DMS153 treated with DMSO at 0.1 percent for 48 hours (cell line): ENCODE results near the gene FLYWCH2.
"Not testable (repeated sequence)": the region's sequence is repeated elsewhere in the genome, so short reads cannot be mapped to it uniquely, and the experiment has no call there.

Experiments
- DNase-seq: peaks from one replicate; lab custom pipeline; 2025; ENCODE audit not compliant: unreplicated experiment; lab: John Stamatoyannopoulos, UW

FLYWCH2 gene

DNA sequence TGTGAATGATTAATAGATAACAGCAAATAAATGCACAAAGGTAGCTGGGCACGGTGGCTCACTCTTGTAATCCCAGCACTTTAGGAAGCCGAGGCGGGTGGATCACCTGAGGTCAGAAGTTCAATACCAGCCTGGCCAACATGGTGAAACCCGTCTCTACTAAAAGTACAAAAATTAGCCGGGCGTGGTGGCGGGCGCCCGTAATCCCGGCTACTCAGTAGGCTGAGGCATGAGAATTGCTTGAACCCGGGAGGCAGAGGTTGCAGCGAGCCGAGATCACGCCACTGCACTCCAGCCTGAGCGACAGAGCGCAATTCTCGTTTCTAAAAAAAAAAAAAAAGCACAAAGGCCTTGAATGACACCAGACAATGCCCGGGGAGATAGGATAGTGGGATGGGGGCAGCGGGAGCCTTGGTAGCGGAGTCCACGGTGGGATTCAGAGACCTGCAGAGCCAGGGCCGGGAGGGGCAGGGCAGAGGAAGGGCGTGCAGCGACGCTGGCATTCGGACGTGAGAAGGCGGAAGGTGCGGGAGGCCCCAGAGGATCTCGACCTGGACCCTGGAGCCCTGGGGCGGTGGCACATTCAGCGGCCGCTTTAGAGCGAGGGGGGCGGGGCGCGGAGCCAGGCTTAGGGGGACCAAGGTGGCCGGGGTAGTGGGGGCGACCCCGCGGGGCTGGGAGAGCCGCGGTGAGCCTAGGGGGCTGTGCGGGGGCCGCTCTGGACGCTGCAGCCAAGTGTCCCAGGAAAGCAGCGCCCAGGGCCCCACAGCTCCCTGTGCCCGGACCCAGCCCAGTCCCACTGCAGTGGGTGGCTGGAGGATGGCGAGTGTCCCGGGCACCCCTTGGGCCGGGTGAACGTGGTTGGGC is 999 bp upstream of the FLYWCH2 start:
- DNase-seq, result no peak

DNA sequence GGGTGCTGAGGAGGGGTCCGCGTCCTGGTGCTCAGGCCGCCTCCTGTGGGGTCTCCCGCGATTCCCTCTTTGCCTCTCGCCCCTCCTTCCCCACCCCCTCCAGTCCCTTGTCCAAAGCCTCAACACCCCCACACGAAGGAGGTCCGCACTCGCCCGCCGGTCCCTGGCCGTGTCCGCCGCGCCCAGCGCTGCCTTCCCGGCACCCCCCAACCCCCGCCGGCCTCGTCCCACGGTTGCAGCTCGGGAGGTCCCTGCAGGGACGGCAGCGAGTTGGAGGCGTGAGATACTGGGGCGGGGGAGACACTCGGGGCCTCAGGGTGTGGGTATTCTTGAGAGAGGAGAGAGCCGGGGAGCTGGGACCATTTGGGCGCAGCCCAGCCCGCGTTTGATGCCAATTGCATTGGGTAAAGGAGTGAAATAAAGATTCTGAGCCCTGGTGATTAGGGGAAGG is 468 bp downstream of the FLYWCH2 start:
- DNase-seq, result no peak

DNA sequence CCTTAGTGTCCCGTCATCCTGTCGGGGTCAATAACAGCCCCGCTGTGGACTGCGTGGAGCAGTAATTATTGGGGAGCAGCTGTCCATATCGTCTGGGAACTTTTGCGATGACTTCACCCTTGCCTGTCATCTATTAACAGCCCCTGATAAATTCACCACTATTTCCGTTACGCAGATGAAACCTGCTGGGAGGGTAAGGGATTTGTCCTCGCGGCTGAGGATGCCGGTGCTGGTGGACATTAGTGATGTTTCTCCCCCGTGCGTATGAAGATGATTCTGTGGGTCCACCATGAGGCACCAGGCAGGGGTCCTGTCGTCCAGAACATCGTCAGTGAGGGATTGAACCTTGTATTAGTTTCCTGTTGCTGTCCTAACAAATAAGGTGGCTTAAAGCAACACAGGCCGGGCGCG is 1.0 kb downstream of the FLYWCH2 start:
- DNase-seq, result no peak

DNA sequence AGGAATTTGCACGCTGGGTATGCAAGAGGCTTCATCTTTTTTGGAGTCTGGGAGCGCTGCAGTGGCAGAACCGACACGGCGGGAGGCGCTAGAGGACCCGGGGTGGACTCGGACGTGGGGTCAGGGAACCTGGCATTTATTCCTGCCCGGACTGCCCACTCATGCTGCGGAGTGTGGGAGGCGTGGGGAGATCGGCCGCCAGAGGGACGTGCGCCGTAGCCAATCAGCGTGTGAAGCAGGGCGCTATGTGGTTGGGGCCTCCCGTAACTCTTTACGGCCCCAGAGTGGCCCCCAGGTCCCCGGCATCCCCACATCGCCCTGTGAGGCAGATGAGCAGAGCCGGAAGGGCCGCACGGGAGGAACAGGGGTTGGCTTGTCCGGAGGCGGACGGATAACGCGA is 11.2 kb downstream of the FLYWCH2 start:
- DNase-seq, result no peak

GRCh38 chr16:2895813-2896212 is 12.8 kb downstream of the FLYWCH2 start:
- no peak for DNase-seq

DNA sequence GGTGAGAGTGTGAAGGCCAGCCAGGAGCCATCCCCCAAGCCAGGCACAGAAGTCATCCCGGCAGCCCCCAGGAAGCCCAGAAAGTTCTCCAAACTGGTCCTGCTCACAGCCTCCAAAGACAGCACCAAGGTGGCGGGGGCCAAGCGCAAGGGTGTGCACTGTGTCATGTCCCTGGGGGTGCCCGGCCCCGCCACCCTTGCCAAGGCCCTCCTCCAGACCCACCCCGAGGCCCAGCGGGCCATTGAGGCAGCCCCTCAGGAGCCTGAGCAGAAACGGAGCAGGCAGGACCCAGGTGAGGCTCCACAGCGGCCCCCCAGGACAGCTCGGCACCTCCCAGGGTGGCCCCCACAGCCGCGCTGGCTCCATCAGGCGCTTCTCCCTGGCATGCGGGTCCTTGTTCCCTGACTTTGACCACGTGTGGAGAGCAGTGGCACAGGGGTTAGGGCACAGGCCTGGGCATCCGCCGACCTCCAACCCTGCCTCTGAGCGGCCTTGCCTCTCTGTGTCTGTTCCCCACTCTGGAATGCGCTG is 13.5 kb downstream of the FLYWCH2 start:
- DNase-seq, result no peak

DNA sequence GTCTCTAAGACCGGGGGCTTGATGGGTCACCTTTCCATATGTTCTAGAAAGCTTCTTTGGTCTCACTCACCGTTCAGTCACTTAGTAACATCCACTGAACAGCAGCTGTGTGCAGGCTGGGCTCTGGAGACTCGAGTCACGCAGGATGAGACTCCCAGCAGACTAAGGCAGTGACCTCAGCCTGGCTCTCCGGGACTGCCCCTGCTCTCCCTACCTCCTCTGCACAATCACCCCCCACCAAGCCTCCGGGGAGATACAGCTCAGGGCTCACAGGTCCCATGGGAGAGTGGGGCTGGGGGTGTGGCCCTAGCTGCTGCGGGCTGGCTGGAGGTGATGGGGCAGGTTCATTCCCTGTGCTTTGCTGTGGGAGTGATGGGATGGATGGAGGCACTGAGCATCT is 14.1 kb downstream of the FLYWCH2 start:
- no peak for DNase-seq

DNA sequence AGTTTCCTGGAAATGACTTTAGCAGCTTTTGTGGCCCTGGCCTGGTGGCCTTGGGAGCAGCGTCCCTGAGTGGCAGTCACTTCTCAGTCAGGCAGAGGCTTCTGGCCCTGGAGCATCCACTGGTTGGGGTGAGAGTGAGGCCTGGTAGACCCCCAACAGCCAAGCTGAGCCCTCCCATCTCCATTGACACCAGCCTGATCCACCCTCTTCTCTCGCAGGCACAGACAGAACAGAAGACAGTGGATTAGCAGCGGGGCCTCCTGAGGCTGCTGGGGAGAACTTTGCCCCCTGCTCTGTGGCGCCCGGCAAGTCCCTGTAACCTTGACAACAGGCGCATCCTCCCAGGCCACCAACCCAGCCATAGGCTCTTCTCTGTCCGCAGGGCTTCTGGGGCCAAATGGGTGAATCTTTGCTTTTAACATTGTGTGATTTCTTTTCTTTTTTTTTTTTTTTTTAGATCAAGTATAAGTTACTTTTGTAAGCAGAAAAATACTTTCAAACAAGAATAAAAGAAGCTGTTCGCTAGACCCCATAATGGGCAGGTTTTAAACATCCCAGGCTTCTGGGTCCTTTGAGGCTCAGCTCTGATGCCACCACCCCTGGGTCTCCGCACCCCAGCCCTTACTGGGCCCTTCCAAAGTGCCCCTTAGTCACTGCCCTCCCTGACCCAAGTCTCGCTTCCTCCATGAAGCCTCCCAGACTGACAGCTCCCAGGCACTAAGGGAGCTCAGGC is 16.0 kb downstream of the FLYWCH2 start:
- DNase-seq, result no peak

GRCh38 chr16:2899564-2900072 is 16.6 kb downstream of the FLYWCH2 start:
- DNase-seq, result no peak

DNA sequence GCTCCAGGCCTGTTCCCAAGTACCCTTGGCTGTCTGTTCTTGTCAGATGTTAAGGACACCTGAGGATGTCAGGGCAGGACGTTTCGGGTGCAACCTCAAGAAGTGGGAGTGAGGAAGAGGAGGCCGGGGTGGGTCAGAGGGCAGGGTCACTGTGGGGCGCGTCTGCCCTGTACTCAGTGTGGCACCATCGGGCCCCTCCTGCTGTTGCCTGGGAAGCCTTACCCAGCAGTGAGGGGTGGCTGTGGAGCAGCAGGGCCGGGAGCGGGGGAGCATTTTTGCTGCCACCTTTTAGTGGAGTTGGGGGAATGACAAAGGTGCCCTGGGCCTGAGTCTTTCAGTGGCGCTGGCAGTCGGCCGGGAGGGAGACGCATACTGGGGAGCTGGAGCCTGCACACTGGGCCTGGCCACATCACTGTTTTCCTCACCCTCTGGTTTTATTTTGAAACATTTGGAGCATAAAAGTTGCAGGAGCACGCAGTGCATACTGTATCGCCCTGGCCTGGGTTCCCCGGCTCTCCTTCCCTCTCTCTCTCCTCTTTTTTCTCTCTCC is 17.6 kb downstream of the FLYWCH2 start:
- no peak for DNase-seq

DNA sequence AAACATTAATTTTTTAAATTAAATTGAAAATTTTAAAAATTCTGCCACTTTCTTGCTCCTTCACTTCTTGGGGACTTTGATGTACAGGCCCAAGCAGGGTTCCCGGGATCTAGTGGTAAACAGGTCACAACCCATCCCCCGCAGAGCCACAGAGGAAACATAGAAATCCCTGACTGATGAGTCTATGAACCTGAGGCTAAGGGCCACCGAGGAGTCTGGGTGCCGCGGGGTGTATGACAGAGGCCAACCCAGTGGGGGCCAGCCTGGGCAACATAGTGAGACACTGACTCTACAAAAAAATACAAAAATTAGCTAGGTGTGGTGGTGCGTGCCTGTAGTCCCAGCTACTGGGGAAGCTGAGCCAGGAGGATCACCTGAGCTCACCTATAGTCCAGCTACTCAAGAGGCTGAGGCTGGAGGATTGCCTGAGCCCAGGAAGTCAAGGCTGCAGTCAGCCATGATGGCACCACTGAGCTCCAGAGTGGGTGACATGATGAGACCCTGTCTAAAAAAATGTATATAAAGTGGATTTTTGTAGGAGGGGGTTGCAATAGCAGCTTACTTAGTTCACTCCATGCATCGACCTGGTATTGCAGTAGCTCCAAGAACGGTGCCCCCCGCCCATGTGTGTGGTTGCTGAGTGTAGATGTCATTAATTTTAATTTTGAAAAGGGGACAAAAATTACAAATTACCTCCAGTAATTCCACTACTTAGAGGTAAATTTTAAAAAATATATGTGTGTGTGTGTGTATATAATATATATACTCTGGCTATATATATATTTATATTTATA is 19.5 kb downstream of the FLYWCH2 start:
- no peak for DNase-seq

DNA sequence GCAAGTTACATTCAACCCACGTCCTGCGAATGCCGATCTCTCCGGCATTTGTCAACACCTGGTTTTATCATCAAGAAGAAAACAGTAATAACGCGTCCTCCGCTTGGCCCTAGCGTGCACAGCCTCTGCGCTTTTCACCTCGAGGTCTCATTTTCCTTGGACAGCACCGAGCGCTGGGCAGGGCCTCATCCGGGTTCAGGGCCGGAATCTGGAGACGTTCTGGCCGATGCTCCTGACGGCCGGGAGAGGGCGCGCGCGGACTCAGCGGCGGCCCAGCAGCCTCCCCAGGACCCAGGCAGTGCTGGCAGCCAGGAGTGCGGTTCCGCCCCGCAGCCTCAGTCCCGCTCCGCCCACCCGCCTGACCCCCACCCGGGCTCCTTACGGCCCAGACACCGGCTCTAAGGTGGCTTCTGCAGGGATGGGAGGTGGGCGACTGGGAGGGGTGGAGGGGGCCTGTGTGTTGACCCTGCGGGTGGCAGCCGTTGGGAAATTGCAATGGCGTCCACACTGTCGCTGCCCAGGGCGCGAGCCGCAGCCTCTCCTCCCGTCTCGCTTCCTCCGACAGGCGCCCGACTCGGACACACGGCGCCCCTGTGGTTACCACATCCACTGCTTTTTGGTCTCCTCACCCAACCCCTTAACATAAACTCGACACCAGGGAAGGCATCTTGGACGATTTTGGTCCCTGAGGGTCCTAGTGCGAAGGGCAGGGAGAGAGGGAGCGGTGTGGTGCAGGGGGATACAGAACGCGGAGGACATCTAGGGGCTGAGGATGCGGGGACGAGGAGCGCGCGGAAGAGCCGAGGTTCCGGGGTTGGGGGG is 21.3 kb downstream of the FLYWCH2 start:
- peak; percentile 75 for DNase-seq

- DNase-seq, result no peak
Observed at GRCh38 chr16:2904922-2905240, 21.9 kb downstream of the FLYWCH2 start.

DNA sequence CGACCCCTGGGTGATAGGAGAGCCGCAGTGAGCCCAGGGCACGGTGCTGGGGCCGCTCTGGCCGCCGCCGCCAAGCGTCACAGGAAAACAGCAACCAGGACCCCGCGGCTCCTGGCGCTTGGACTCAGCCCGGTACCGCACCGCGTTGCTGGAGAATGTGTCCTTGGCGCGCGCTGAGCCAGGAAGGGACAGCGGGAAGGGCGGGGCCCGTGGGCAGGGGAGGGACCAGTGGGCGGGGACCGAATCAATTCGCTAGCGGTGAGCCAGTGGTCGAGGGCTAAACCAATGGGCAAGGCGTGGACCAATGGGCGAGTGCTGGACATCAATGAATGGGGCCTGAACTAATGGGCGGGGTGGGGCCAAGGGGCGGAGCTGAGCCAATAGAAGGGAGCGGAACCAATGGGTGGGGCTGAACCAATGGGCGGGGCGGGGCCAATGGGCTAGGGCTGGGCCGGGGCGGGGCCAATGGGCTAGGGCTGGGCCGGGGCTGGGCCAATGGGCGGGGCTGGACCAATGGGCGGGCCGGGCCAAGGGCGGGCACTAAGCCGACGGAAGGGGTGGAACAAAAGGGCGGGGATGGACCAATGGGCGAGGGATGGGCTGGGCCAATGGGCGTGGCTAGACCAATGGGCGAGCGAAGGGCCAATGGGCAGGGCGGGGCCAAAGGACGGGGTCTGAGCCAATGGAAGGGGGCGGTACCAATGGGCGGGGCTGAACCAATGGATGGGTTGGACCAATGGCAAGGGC is 22.4 kb downstream of the FLYWCH2 start:
- DNase-seq, result peak; percentile 98

GRCh38 chr16:2905988-2906387 is 23.0 kb downstream of the FLYWCH2 start:
- no peak for DNase-seq

DNA sequence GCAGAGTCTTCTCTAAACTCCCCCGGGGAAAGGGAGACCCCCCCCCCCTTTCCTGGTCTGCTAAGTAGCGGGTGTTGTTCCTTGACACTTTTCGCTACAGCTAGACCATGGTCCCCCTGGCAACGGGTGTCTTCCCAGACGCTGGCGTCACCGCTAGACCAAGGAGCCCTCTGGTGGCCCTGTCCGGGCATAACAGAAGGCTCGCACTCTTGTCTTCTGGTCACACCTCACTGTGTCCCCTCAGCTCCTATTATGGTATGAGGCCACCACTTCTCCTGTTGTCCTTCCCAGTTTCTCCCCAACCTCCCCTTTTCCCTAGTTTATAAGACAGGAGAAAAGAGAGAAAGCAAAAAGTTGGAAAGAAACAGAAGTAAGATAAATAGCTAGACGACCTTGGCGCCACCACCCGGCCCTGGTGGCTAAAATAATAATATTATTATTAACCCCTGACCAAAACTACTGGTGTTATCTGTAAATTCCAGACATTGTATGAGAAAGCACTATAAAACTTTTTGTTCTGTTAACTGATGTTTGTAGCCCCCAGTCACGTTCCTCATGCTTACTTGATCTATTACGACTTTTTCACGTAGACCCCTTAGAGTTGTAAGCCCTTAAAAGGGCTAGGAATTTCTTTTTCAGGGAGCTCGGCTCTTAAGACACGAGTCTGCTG is 24.2 kb downstream of the FLYWCH2 start:
- not testable (repeated sequence) for DNase-seq

GRCh38 chr16:2910441-2910969 is 27.5 kb downstream of the FLYWCH2 start:
- no peak for DNase-seq

- peak; percentile 83 for DNase-seq
Observed at GRCh38 chr16:2911638-2912329, 28.8 kb downstream of the FLYWCH2 start, which contains the start of gene FLYWCH1. Gene FLYWCH1, plus strand, starts transcription at chr16:2911931. Its CDS starts 17,755 bp downstream, at chr16:2929686.
